ENCODE results near the gene GNG11. TPM values are rescaled to one million over a fixed set of nuclear protein-coding genes. Genes with fewer than 3 reads are reported as not detected.

The GNG11 gene
- total and polyA plus RNA-seq, 2 of the 13 experiments (the other 11 are each of a cell fraction or from before 2014, with no cell fraction given): not detected

- no peak overlapping the region for H3K9ac ChIP-seq (ENCODE audit: insufficient read depth, low read depth, low read length)
These were observed 36.7 kb downstream of the GNG11 start for GRCh38 chr7:93958216-93958615.

More at GRCh38 chr7:93958216-93958615, 36.7 kb downstream of the GNG11 start:
- ATAC-seq: no peak
- POLR2A ChIA-PET: no interaction called here
- WGBS (ENCODE audit: low lambda C conversion rate): 6% methylated on average over 3 of the region's 3 CpGs
- Histone ChIP-seq H3K27ac (ENCODE audit: extremely low read length, insufficient read depth, low read length) (no peak overlapping the region), H3K4me2 (ENCODE audit: low read depth, low read length) (no peak overlapping the region), H3K4me1 (ENCODE audit: insufficient read depth, low read length) (no peaks in the 10 kb centered on the region), H3K79me2 (ENCODE audit: insufficient read depth, low read length) (no peaks in the 10 kb centered on the region), H3K27me3 (ENCODE audit: control insufficient read depth in 1 of 2, insufficient read depth in 2 of 2, low read length in 2 of 2) (0 out of 5 replicates have a peak, but pooled peaks cover 0 to 2% of the 10 kb centered on the region in 2 experiments), H3K4me3 (replicated peaks in 1 of 3; ENCODE audit: insufficient read depth in 1 of 3, low read depth in 2 of 3, low read length in 3 of 3) (no peak overlapping the region), H4K20me1 (ENCODE audit: insufficient read depth, low read length) (no peaks in the 10 kb centered on the region), H3K9me3 (ENCODE audit: low read length) (no peaks in the 10 kb centered on the region), H2AFZ (ENCODE audit: low read length) (no peak overlapping the region), H3K36me3 (replicated peaks in 1 of 2; ENCODE audit: control insufficient read depth in 1 of 2, insufficient read depth in 2 of 2, low read length in 2 of 2) (no peaks in the 10 kb centered on the region)
- no peak for FAIRE-seq
- no TSS peak for BruUV-seq (replicated peaks)
- TF ChIP-seq ZSCAN31 (CRISPR knock-in tag; IDR thresholded peaks at IDR 0.05; ENCODE audit: low read depth): no peak
- TF ChIP-seq ZNF276 (CRISPR knock-in tag; IDR thresholded peaks at IDR 0.05; ENCODE audit: low read depth): no peak
- no peak for TF ChIP-seq GATAD2A (CRISPR knock-in tag; IDR thresholded peaks at IDR 0.05)
- no peak for TF ChIP-seq ISL2 (CRISPR knock-in tag; IDR thresholded peaks at IDR 0.05)
- no peak for TF ChIP-seq PRMT3 (CRISPR knock-in tag; IDR thresholded peaks at IDR 0.05; ENCODE audit: borderline replicate concordance, low read depth)
- TF ChIP-seq ZNF687 (CRISPR knock-in tag; IDR thresholded peaks at IDR 0.05): no peak
- no peak for TF ChIP-seq ZNF225 (CRISPR knock-in tag; IDR thresholded peaks at IDR 0.05)
- TF ChIP-seq XBP1 (CRISPR knock-in tag; IDR thresholded peaks at IDR 0.05): no peak
- TF ChIP-seq ZSCAN5A (CRISPR knock-in tag; IDR thresholded peaks at IDR 0.05; ENCODE audit: borderline replicate concordance): no peak
- no peak for TF ChIP-seq MZF1 (CRISPR knock-in tag; IDR thresholded peaks at IDR 0.05; ENCODE audit: borderline replicate concordance)
- intact Hi-C loops (cut with micrococcal nuclease; ENCODE audit: unreplicated experiment): no loop called here
- DNase-seq (ENCODE audit: low spot score): no peak
- in situ Hi-C loops (cut with HindIII; ENCODE audit: extremely low pct_ligation_motif_present, low pct_unique_long_range_greater_than_20kb): no loop called here
- CTCF ChIA-PET (ENCODE audit: low intra/inter-chr PET ratio, low total read pairs): no interaction called here
